Adrenal gland (tissue), 5 donors: ENCODE data around the gene NUFIP2.

Experiments used
- CTCF ChIP-seq, 6 experiments: fragments of 450-650 bp in 4 of 6; fragments of 200-600 bp in 2 of 6; sonication (generic) in 1 of 6; IDR thresholded peaks; 1 replicate in 5 of 6; 2 replicates in 1 of 6; pipeline versions ENCODE4 v1.5.1 to v1.8.0; 2016 to 2021; ENCODE audit warnings: antibody characterized with exemption in 6 of 6, mild to moderate bottlenecking in 2 of 6, moderate library complexity in 1 of 6
- POLR2A ChIP-seq, 2 donors: fragments of 450-650 bp; IDR thresholded peaks; one replicate each; pipeline ENCODE4 v1.6.1; 2017; ENCODE audit warnings: antibody characterized with exemption in 2 of 2, mild to moderate bottlenecking in 2 of 2, moderate library complexity in 1 of 2
- donor health status: DM: no; HTN: no; CAD: no.

- TF ChIP-seq CTCF (IDR thresholded peaks at IDR 0.05), result no peak
- no peak for TF ChIP-seq POLR2A (IDR thresholded peaks at IDR 0.05)
These were observed 55.7 kb downstream of the NUFIP2 start for GRCh38 chr17:29238133-29238850.
